ENCODE data around the gene QSOX1.

The QSOX1 gene

DNA sequence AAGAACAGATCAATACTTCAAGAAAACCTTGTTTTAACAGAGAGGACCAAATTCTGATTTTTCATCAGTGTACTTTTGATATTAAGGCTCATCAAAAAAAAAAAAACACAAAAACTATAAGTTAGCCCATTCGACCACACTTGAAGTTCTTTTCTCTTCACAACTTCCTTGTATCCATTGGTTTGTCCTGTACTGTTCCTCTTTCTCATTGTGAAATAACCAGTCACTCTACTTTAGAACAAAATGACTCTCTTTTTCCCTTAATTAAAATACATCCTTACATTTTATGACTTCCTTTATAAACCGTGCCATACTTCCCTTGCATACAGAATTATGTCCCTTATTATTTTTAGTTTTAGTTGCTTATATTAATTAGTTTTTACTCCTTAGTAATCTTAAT, 8.4 kb downstream of the QSOX1 start:
- H3K4me3 ChIP-seq (ENCODE audit: control insufficient read depth, low read depth, low read length): no peak overlapping the region
- DNase-seq (ENCODE audit: low read depth): no peak
- TF ChIP-seq, protein P1, sequence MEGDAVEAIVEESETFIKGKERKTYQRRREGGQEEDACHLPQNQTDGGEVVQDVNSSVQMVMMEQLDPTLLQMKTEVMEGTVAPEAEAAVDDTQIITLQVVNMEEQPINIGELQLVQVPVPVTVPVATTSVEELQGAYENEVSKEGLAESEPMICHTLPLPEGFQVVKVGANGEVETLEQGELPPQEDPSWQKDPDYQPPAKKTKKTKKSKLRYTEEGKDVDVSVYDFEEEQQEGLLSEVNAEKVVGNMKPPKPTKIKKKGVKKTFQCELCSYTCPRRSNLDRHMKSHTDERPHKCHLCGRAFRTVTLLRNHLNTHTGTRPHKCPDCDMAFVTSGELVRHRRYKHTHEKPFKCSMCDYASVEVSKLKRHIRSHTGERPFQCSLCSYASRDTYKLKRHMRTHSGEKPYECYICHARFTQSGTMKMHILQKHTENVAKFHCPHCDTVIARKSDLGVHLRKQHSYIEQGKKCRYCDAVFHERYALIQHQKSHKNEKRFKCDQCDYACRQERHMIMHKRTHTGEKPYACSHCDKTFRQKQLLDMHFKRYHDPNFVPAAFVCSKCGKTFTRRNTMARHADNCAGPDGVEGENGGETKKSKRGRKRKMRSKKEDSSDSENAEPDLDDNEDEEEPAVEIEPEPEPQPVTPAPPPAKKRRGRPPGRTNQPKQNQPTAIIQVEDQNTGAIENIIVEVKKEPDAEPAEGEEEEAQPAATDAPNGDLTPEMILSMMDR (IDR thresholded peaks at IDR 0.05; ENCODE audit: control insufficient read depth, insufficient read depth, low read depth, low read length, missing control alignments): no peak

DNA sequence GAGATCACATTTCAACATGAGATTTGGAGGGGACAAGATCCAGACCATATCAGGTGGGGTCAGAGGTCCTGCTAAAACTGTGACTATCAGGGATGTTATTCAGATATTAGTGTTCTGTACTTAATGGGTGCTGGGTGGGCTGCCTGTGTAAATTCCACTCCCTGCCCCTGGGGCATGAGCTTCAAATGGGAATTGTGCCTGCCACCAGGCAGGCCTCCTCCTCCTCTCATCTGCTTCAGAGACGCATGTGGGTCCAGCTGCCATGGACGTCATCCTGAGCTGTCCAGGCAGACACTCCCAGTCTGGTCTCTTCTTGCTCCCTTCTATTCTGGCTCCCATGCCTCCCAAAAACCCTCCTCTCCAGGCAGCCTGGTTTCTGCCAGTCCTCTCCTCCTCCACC, 10.4 kb downstream of the QSOX1 start:
- DNase-seq (ENCODE audit: low read depth): no peak
- no peak overlapping the region for H3K4me3 ChIP-seq (ENCODE audit: control insufficient read depth, low read depth, low read length)
- TF ChIP-seq, protein P1 (IDR thresholded peaks at IDR 0.05; ENCODE audit: control insufficient read depth, insufficient read depth, low read depth, low read length, missing control alignments): no peak

DNA sequence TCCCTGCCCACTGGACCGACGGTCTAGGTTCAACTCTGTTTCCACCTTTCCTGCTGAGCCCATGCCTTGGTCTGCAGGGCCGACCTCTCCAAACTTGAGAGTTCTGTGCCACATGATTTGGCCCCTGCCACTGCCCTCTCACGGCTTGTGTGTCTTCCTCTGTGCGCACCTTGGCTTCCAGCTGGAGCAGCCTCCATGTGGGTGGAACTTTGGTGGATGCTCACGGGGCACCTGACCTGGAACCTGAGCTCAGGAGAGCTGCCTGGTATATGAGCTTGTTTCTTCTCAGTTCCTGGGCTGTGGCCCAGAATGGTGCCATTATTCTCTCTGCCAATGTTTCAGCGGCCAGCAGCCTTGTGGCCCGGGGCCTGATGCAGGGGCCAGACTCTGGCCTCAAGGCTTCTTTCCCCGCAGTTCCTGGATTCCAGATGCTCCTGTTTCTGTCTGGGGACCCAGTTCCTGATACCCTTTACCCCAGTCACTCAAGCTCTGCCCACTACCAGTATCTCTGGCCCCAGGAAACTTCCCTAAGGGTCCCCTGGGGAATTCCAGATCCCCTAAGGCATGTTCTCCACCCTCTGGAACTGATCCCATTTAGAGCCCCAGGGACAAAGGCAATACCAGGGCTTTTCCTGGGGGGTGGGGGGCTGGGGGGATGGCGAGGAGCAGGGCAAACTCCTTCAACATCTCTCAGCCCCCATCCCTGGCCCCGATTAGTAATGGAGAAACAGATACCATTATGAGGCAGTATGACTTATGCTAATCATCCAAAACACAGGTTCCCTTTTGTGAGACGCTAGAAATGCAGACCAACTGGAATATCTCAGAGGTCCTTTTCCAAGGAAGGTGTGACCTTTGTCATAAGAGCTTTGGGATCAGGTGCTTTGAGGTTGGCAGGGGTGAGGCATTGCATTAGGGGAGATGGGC, 11.1 kb downstream of the QSOX1 start:
- DNase-seq (ENCODE audit: low read depth): no peak
- TF ChIP-seq, protein P1 (IDR thresholded peaks at IDR 0.05; ENCODE audit: control insufficient read depth, insufficient read depth, low read depth, low read length, missing control alignments): no peak
- no peak overlapping the region for H3K4me3 ChIP-seq (ENCODE audit: control insufficient read depth, low read depth, low read length)

DNA sequence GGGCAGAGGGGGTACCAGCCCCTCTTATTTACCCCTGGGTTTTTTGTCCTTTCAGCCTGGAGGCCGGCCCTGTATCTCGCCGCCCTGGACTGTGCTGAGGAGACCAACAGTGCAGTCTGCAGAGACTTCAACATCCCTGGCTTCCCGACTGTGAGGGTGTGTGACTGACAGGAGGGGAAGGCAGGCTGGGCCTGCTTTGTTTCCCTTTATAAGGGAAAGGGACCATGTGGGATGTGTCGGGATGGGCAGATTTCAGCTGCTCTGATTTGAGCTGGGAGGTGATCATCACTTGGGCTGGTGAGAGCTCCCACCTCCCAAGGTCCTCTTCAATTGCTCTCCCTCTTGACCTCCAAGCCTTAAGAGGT, 11.7 kb downstream of the QSOX1 start:
- no peak for DNase-seq (ENCODE audit: low read depth)
- no peak overlapping the region for H3K4me3 ChIP-seq (ENCODE audit: control insufficient read depth, low read depth, low read length)
- TF ChIP-seq, protein P1 (IDR thresholded peaks at IDR 0.05; ENCODE audit: control insufficient read depth, insufficient read depth, low read depth, low read length, missing control alignments): no peak

DNA sequence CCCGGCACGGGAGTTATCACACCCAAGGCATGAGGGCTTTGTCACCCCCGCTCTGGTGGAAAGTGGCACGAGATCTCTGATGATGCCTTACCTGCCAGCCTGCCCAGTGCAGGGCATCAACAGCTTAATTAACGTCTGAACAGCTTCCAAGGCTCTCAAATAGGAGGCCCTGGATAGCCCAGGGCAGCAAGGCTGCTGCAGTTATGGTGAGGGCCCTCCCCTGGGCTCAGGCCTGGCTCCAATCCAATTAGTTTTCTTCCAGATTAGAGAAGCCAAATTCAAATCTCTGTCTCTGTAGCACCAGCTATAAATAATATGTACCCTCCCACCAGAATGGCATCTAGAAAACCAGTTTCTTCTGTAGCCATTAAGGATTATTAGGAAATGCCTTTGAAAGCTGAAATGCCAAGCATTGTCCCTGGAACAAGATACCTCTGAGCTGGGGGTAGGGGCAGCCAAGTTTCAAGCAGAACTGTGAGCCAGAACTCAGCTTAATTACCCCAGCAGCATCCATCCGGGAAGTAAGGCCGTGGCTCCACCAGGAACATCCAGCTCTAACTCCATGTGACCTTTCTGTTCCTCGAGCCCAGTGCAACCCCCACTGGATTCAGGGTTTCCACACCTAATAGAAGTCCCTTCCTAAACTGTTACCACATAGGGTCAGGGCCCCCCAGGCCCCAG, 12.5 kb downstream of the QSOX1 start:
- no peak for DNase-seq (ENCODE audit: low read depth)
- H3K4me3 ChIP-seq (ENCODE audit: control insufficient read depth, low read depth, low read length): no peak overlapping the region
- TF ChIP-seq, protein P1 (IDR thresholded peaks at IDR 0.05; ENCODE audit: control insufficient read depth, insufficient read depth, low read depth, low read length, missing control alignments): no peak

DNA sequence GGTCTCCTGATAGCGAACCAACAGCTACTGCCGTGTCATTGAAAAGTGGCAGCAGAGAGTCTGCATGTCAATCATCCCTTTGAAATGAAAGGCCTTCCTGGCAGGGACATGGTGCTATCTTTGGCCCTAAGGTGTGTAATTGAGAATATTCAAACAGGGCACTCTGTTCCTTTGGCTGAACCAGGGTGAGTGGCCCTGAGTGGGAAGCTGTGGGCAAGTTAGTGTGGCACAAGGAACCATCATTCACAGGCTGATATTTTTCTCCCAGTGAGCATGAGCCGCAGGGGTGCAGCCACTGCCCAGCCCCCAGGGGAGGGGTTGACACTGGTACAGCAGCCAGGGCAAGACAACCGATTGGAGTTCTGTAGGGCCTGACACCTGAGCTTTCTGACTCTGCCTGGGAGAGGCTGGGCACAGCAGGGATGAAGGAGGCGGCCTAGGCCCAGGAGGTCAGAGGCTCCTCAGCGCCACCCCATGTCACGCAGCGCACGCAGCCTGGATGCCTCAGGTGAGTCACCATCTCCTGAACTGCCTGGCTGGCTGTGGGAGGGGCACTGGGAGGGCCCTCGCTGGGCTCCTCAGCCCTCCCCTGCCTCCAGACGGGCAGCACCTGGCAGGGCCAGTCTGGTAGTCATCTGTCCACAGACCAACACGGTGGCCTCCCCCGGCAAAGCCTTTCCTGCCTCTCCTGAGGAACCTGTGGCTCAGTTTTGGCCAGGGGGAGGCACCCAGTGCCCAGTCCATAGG, 13.2 kb downstream of the QSOX1 start:
- DNase-seq (ENCODE audit: low read depth): no peak
- TF ChIP-seq, protein P1 (IDR thresholded peaks at IDR 0.05; ENCODE audit: control insufficient read depth, insufficient read depth, low read depth, low read length, missing control alignments): no peak
- H3K4me3 ChIP-seq (ENCODE audit: control insufficient read depth, low read depth, low read length): no peak overlapping the region

Data from AG09309 (cell line).